ENCODE measurements around the gene TVP23A. TPM values are rescaled to one million over a fixed set of nuclear protein-coding genes. Genes with fewer than 3 reads are reported as not detected.

Gene TVP23A
- total and polyA plus RNA-seq, 7 donors, result 0.01 to 0.13 (median 0.06) TPM; not detected in 3

DNA sequence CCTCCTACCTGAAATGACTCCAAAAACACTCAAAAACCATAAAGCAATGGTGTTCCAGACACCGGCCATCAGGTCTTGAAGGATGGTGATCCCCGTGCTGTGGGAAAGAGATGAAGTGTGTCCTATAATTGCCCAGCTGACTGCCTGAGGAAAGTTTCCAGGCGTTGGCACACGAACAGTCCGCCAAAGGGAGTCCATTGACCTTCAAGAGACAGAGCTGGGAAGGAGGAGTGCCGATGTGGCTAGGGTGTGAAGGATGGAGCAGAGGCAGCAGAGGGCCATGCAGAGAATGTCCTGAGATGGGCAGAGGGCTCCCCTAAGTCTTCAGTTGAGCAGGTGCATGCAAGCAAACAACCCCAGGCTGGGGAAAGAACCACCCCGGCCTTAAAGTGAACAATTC lies 86.8 kb downstream of the TVP23A start:
- no peak overlapping the region for H3K27ac ChIP-seq
- intact Hi-C loops (cut with DNase I), result no loop called here
- H3K9me3 ChIP-seq, result peaks cover 7% of the 10 kb centered on the region
- no peak for TF ChIP-seq CTCF (IDR thresholded peaks at IDR 0.05)
- H3K36me3 ChIP-seq (ENCODE audit: insufficient read depth in 1 of 2, low read depth in 1 of 2), result no peaks in the 10 kb centered on the region
- H3K27me3 ChIP-seq (ENCODE audit: insufficient read depth in 3 of 3, low read length in 2 of 3), result no peaks in the 10 kb centered on the region
- DNase-seq, result no peak
- peak in 1 of 4 donors; percentile 17 for ATAC-seq
- peaks cover 18% of the 10 kb centered on the region for H3K4me1 ChIP-seq
- H3K4me3 ChIP-seq, result no peak overlapping the region
- 56 to 75% (median 60%) methylated on average over 7 of the region's 7 CpGs for WGBS, 3 donors

- no peaks in the 10 kb centered on the region for H3K36me3 ChIP-seq (ENCODE audit: insufficient read depth in 1 of 2, low read depth in 1 of 2)
- peak; percentile 95 to 100 (median 96) for ATAC-seq
- no peak overlapping the region for H3K27ac ChIP-seq
- peak; percentile 54 to 73 for DNase-seq
- no peaks in the 10 kb centered on the region for H3K27me3 ChIP-seq (ENCODE audit: insufficient read depth in 3 of 3, low read length in 2 of 3)
- intact Hi-C loops (cut with DNase I), result no loop called here
- WGBS, 3 donors, result 51 to 60% (median 54%) methylated on average over 19 of the region's 19 CpGs
- TF ChIP-seq CTCF (IDR thresholded peaks at IDR 0.05), result no peak
- H3K4me1 ChIP-seq, result peaks cover 18% of the 10 kb centered on the region
- H3K4me3 ChIP-seq, result no peak overlapping the region
- peaks cover 7% of the 10 kb centered on the region for H3K9me3 ChIP-seq
These were observed 89.2 kb downstream of the TVP23A start for GRCh38 chr16:10729104-10730048.

DNA sequence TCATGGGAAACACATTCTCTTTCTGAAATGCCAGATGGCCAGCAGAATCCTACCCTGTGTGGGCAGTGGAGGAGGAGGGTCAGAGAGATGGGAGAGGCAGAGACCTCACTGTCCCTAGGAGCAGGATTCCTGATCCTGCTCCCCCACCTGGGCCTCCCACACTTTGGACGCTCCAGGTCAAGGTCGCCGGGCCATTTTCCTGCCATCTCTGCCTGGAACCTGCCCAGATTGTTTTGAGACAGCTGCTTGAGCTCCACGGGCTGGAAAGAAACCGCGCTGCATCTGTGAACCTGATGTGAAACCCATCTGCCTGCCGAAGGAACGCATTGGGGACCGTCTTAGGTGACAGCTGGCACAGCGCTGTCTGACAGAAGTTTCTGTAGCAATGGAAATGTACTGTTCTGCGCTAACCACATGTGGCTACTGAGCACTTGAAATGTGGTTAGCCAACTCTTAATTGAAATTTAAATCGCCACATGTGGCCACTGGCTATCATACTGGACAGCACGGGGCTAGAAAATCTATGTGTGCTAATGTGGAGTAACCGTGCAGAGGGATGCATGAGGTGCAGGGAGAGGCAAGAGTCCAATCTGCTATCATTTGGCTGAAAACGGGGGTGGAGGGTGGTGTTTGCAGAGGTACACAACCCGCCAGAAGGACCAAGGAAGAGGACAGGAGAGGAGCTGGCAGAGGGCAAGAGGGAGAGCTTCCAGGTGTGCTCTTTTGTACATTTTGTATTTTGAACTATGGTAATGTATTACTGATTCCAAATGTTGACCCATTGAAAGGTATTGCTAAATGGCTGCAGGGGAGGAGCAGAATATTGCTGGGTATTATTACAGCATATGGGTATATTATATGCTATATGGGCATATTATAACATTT lies 90.3 kb downstream of the TVP23A start:
- Histone ChIP-seq H3K27me3 (ENCODE audit: insufficient read depth in 3 of 3, low read length in 2 of 3) (no peaks in the 10 kb centered on the region), H3K9me3 (no peaks in the 10 kb centered on the region), H3K27ac (no peak overlapping the region), H3K4me1 (peaks cover 18% of the 10 kb centered on the region), H3K4me3 (no peak overlapping the region), H3K36me3 (ENCODE audit: insufficient read depth in 1 of 2, low read depth in 1 of 2) (no peaks in the 10 kb centered on the region)
- intact Hi-C loops (cut with DNase I), result no loop called here
- TF ChIP-seq CTCF (IDR thresholded peaks at IDR 0.05), result no peak
- ATAC-seq (peak; percentile 21 to 69 (median 50)), DNase-seq (no peak)
- WGBS, 3 donors, result 17 to 21% (median 17%) methylated on average over 16 of the region's 16 CpGs

Other genes starting within 250 kb of the TVP23A start
- gene EMP2, start 238.2 kb downstream of the TVP23A start, total RNA-seq, result 10 to 100 TPM; 11.0 to 25.4 (median 17.7) TPM
- gene EMP2, start 238.2 kb downstream of the TVP23A start, polyA plus RNA-seq, result 10 to 100 TPM in 1 of 3 donors, 1 to 10 TPM in 2; 8.0 to 22.8 (median 9.9) TPM
- not detected for gene TEKT5, start 123.9 kb downstream of the TVP23A start, total RNA-seq
- gene TEKT5, start 123.9 kb downstream of the TVP23A start, polyA plus RNA-seq, result not detected
- gene NUBP1, start 75.0 kb downstream of the TVP23A start, total RNA-seq, result 10 to 100 TPM; 24.7 to 38.1 (median 29.0) TPM
- gene NUBP1, start 75.0 kb downstream of the TVP23A start, polyA plus RNA-seq, result 10 to 100 TPM; 26.9 to 74.7 (median 46.9) TPM
- 10 to 100 TPM in 1 of 4 donors, 1 to 10 TPM in 3; 2.9 to 13.8 (median 5.2) TPM for gene CIITA, start 58.4 kb upstream of the TVP23A start, total RNA-seq
- gene CIITA, start 58.4 kb upstream of the TVP23A start, polyA plus RNA-seq, result 10 to 100 TPM in 1 of 3 donors, 1 to 10 TPM in 2; 2.3 to 15.3 (median 4.1) TPM
- 10 to 100 TPM; 71.9 to 95.1 (median 83.1) TPM for gene DEXI, start 123.7 kb upstream of the TVP23A start, total RNA-seq
- 100 to 1,000 TPM in 2 of 3 donors, 10 to 100 TPM in 1; 98.9 to 122 (median 104) TPM for gene DEXI, start 123.7 kb upstream of the TVP23A start, polyA plus RNA-seq
- gene CLEC16A, start 125.8 kb upstream of the TVP23A start, total RNA-seq, result 10 to 100 TPM; 18.3 to 24.5 (median 22.4) TPM
- gene CLEC16A, start 125.8 kb upstream of the TVP23A start, polyA plus RNA-seq, result 10 to 100 TPM; 13.1 to 28.1 (median 15.3) TPM